Glutamatergic neuron (in vitro differentiated cells): Measurements from ENCODE around the gene TUT7. TPM values are rescaled to one million over a fixed set of nuclear protein-coding genes. Genes with fewer than 3 reads are reported as not detected.

Experiments
- DNase-seq: peaks from one replicate; pipeline ENCODE4 v3.0.0; 2022
- H3K27ac Mint-ChIP-seq: one replicate; pipeline ENCODE4 v1.8.0; 2020; ENCODE audit warnings: mild to moderate bottlenecking, mixed read lengths, inconsistent platforms; ENCODE audit not compliant: unreplicated experiment
- H3K27me3 Mint-ChIP-seq: one replicate; pipeline ENCODE4 v1.8.0; 2020; ENCODE audit warnings: mild to moderate bottlenecking, moderate library complexity, mixed read lengths, inconsistent platforms; ENCODE audit not compliant: unreplicated experiment
- H3K36me3 Mint-ChIP-seq: one replicate; pipeline ENCODE4 v1.8.0; 2020; ENCODE audit warnings: mild to moderate bottlenecking, mixed read lengths, inconsistent platforms; ENCODE audit not compliant: unreplicated experiment
- H3K4me1 Mint-ChIP-seq: one replicate; pipeline ENCODE4 v1.8.0; 2020; ENCODE audit warnings: mild to moderate bottlenecking, low read depth, mixed read lengths, inconsistent platforms; ENCODE audit not compliant: unreplicated experiment
- H3K4me3 Mint-ChIP-seq: one replicate; pipeline ENCODE4 v1.8.0; 2020; ENCODE audit warnings: mild to moderate bottlenecking, mixed read lengths, inconsistent platforms; ENCODE audit not compliant: unreplicated experiment
- H3K9me3 Mint-ChIP-seq: one replicate; pipeline ENCODE4 v1.8.0; 2020; ENCODE audit warnings: mild to moderate bottlenecking, moderate library complexity, mixed read lengths, inconsistent platforms; ENCODE audit not compliant: unreplicated experiment
- total RNA-seq: library from RNA; stranded (reverse); fragmentation: NEBNext Ultra II Directional; extraction: Animal tissue kit (Norgen Biotek cat#: 25700); gene quantifications from one replicate; pipeline ENCODE4 v1.2.1, GENCODE V29; 2021; ENCODE audit not compliant: unreplicated experiment
- TF ChIP-seq, protein P1 (sequence below): fragments of 200-600 bp; sonication (generic); IDR thresholded peaks from one replicate; pipeline ENCODE4 v1.5.0; 2021; ENCODE audit not compliant: partially characterized antibody, unreplicated experiment

TUT7 gene
- total RNA-seq, 1 donor from 2014 or later: 29.4 TPM

DNA sequence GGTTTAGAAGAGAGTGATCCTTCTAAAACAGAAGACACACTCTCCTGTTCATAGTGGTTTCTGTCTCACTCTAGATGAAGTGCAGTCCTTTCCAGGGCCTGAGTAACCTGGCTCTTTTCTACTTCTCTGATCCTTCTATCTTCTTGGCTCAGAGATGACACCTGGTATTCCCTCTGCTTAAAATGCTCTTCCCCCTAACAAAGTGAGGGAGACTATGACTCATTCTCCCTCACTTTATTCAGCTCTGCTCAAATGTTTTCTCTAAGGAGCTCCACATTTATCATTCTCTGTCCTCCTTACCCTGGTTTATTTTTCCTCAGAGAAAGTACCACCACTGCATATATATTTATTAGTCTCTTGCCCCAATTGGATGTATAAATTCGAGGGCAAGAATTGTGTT is 24.6 kb downstream of the TUT7 start:
- peaks cover 4% of the 10 kb centered on the region for H3K27me3 Mint-ChIP-seq
- TF ChIP-seq, protein P1, sequence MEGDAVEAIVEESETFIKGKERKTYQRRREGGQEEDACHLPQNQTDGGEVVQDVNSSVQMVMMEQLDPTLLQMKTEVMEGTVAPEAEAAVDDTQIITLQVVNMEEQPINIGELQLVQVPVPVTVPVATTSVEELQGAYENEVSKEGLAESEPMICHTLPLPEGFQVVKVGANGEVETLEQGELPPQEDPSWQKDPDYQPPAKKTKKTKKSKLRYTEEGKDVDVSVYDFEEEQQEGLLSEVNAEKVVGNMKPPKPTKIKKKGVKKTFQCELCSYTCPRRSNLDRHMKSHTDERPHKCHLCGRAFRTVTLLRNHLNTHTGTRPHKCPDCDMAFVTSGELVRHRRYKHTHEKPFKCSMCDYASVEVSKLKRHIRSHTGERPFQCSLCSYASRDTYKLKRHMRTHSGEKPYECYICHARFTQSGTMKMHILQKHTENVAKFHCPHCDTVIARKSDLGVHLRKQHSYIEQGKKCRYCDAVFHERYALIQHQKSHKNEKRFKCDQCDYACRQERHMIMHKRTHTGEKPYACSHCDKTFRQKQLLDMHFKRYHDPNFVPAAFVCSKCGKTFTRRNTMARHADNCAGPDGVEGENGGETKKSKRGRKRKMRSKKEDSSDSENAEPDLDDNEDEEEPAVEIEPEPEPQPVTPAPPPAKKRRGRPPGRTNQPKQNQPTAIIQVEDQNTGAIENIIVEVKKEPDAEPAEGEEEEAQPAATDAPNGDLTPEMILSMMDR: no peak
- H3K4me1 Mint-ChIP-seq: no peaks in the 10 kb centered on the region
- DNase-seq: no peak
- H3K9me3 Mint-ChIP-seq: peaks cover 2% of the 10 kb centered on the region
- H3K27ac Mint-ChIP-seq: no peak overlapping the region
- no peak overlapping the region for H3K4me3 Mint-ChIP-seq
- no peaks in the 10 kb centered on the region for H3K36me3 Mint-ChIP-seq

GRCh38 chr9:86328156-86328555 is 26.1 kb downstream of the TUT7 start:
- Mint-ChIP-seq H3K27me3 (peaks cover 4% of the 10 kb centered on the region), H3K9me3 (peaks cover 2% of the 10 kb centered on the region), H3K36me3 (peaks cover 4% of the 10 kb centered on the region), H3K4me3 (no peak overlapping the region), H3K27ac (no peak overlapping the region), H3K4me1 (no peaks in the 10 kb centered on the region)
- TF ChIP-seq, protein P1: no peak
- no peak for DNase-seq

GRCh38 chr9:86326536-86326935 is 27.7 kb downstream of the TUT7 start:
- H3K36me3 Mint-ChIP-seq: peaks cover 8% of the 10 kb centered on the region
- DNase-seq: no peak
- TF ChIP-seq, protein P1: no peak
- no peaks in the 10 kb centered on the region for H3K4me1 Mint-ChIP-seq
- H3K9me3 Mint-ChIP-seq: no peaks in the 10 kb centered on the region
- no peaks in the 10 kb centered on the region for H3K27me3 Mint-ChIP-seq
- no peak overlapping the region for H3K27ac Mint-ChIP-seq
- no peak overlapping the region for H3K4me3 Mint-ChIP-seq

DNA sequence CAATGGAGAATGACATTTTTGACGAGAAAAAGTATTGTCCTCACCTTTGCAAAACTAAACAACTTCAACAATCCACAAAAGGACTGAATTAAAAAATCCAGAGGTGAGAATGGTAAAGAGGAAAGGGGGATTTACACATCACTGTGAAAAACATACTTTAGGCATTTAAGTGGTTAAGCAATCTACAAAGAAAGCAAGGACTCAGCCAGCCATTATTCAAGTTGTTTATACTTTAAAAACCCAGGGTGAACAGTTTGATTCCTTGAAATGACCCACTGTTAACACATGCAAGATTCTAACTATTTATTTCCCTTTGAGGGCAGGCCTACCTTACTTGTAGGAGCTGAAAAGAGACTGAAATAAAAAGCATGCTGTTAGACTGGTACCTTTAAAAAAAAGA is 29.3 kb downstream of the TUT7 start:
- Mint-ChIP-seq H3K9me3 (no peaks in the 10 kb centered on the region), H3K4me3 (no peak overlapping the region), H3K27me3 (no peaks in the 10 kb centered on the region), H3K36me3 (peaks cover 8% of the 10 kb centered on the region), H3K27ac (no peak overlapping the region), H3K4me1 (no peaks in the 10 kb centered on the region)
- DNase-seq: no peak
- TF ChIP-seq, protein P1: no peak

DNA sequence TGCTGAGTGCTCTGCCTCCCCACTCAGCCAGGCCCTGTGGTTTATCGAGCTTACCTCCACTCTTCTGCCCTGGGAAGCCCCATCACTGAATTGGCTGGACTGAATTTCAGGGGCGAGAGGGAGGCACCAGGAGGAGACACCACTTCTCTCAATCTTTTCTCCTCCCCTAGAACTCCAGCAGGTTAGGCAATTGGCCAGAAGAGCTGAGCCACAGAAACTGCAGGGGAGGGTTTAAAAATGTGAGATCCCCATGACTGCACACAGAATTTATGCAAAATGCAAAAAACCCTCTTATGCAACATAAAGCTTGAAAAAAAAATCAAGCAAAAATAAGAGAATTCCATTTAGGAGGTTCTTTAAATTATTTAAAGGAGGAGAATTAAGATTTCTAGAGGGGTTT is 29.9 kb downstream of the TUT7 start:
- Mint-ChIP-seq H3K4me3 (no peak overlapping the region), H3K36me3 (peaks cover 8% of the 10 kb centered on the region), H3K9me3 (no peaks in the 10 kb centered on the region), H3K27me3 (no peaks in the 10 kb centered on the region), H3K27ac (no peak overlapping the region), H3K4me1 (no peaks in the 10 kb centered on the region)
- TF ChIP-seq, protein P1: no peak
- DNase-seq: no peak
